Hematopoietic multipotent progenitor cell treated with erythropoietin and hydrocortisone succinate and interleukin-3 and kit ligand, for 8 days (in vitro differentiated cells): ENCODE measurements around the gene CHD1.
"Not testable (repeated sequence)": the region's sequence is repeated elsewhere in the genome, so short reads cannot be mapped to it uniquely, and the experiment has no call there.

Source experiments
- DNase-seq: peaks from one replicate; pipeline ENCODE4 v3.0.0-alpha.2; 2015

Gene CHD1

DNA sequence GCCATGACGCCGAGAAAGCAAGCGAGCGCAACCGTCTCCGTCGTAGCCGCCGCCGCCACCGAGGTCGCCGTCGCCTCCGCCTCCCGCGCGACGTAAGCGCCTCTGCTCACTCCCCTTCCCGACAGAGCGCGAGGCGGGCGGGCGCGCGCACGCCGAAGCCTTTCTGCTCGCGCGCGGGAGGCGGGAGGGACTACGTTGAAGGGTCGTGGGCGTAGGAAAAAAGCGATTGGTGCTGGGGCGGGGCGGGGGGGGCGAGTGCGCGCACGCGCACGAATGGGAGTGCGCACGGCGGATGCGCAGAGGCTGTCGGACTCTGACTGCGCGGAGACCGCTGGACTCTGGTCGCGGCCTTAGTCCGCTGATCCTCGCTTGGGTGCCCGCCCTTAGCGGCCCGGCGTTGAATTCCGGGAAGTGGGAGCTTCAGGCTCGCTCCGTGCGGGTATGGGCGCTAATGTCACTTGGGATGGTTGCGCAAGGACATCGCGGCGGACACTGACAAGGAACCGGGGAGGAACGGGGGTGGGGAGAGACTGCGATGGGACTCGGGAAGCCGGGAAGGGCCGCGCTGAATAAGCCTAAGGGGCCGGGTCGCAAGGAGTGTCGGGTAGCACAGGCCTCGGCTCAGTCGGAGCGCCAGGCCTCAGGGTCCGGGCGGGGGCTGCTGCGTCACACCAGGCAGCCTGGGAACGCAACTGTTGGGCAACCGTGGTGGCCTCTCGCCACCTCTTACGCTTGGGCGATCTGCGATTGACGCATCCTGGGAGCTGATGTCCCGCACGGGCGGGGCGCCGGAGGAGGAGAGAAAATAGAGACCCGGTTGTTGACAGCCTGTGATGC is at the start of gene CHD1:
Gene CHD1, minus strand, starts transcription at position 135 of the 837 bp plus-strand sequence. CDS start 2,621 bp downstream, outside the sequence.
- peak; percentile 97 for DNase-seq

DNA sequence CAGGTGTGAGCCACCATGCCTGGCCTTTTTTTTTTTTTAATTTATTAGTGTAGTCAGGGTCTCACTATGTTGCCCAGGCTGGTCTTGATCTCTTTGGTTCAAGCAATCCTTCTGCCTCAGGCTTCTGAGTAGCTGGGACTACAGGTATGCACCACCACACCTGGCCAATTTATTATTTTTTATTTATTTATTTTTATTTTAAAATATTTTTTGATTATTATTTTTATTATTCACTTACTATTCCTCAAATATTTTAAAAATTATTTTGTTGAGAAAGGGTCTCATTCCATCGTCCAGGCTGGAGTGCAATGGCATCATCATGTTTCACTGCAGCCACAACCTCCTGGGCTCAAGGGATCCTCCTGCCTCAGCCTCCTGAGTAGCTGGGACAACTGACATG is 49.7 kb upstream of the CHD1 start:
- DNase-seq: no peak

DNA sequence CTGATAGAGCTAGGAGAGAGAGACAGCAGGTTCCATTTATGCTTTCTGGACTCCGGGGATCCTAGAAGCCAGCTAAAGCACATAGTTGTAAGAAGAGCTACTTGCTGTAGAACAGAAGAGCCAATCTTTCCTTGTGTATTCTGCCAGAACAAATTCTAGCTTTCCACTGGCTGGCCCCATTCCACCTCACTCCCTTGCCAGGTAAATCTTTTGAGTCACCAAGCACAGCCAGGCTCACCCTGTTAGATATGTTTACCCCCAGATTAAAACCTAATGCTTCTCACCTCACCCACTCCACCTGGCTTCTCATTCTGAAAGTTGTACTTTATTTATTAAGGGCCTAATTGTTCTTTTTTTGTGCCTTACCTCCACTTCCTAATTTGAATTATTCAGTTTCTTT is 48.9 kb upstream of the CHD1 start:
- no peak for DNase-seq

DNA sequence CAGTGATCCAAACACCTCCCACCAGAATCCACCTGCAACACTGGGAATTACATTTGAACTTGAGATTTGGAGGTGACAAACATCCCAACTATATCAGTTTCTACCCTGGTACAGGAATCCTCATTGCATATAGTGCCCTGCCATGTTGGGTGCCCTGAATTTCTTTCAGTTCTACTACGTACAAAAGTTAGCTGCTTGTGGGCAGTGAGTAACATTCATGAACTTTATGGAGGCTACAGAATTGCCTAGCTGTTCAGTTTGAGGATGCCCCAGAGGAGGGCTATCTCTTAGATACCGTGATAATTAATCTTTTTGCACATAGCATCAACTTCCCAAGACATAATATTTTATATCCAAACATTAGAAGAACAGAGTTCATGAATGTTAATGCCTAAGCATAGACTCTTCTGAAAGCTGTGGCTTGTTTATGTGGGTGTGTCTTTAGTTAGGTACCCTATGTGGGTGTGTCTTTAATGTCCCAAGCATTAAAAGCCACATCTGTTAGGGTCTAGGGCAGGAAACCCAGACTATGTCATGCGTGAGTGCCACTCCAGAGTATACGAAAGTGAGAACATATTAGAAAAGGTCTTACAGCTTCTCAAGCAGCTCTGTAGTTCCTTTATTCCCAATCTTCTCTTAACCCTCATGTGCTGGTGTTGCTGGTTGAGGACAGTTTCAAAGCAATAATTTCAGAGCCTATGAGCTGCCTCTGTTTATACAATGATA is 47.0 kb upstream of the CHD1 start:
- DNase-seq: no peak

DNA sequence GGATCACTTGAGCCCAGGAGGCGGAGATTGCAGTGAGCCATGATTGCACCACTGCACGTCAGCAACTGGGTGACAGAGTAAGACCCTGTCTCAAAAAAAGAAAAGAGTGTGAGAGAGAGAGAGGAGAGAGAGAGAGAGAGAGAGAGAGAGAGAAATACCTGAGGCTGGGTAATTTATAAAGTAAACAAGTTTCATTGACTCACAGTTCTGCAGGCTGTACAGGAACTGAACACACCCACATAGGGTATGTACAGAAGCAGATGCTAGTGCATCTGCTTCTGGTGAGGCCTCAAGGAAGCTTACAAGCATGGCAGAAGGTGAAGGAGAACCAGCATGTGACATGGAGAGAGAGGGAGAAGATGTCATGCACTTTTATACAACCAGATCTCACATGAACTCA is 46.4 kb upstream of the CHD1 start:
- no peak for DNase-seq

DNA sequence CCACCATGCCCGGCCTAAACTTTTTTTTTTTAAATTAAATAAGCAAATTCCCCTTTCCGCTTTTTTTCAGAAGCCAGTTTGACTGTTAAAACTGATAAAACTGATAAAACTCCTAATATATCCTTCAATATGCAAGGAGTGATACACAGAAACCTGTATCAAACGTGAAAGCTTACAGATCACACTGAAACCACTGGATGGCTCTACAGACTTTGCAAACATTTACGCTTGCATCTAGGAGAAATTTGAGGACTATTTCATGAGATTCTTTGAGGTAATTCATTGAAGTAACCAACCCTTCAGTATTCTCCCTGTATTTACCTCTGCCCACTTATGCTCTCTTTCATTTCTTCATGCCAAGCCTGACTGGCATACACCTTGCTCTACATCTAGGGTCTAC is 40.6 kb upstream of the CHD1 start:
- no peak for DNase-seq

DNA sequence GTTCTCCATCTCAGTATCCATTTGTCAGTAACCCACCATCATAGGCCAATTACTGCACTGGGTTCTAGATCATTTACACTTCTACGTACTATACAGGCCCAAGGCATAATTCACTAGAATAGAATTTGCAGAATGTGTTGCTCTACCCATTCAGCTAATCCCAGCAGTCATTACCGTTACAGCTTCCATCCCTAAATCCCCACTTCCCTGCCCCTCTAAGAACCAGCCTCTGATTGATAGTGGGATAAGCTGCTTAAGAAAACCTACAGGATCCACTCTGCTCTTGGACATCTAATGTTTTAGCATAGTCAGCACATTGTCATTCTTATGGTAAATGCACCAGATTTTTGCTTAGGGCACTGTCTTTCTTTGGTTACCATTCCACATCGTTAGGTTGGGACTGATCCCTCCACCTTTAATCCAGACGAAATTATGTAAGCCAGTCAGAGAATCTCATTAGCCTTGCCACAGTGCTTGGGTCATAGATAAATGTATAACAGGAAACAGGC is 39.3 kb upstream of the CHD1 start:
- no peak for DNase-seq

DNA sequence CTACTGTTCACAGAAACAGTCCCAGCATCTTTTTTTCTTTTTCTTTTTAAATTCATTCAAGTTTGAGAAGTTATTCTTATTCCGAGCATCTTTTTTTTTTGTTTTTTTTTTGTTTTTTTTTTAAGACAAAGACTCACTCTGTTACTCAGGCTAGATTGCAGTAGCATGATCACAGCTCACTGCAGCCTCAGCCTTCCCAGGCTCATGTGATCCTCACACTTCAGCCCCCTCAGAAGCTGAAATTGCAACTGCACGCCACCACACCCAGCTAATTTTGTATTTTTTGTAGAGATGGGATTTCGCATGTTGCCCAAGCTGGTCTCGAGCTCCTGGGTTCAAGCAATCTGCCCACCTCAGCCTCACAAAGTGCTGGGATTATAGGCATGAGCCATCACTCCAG is 36.4 kb upstream of the CHD1 start:
- no peak for DNase-seq

DNA sequence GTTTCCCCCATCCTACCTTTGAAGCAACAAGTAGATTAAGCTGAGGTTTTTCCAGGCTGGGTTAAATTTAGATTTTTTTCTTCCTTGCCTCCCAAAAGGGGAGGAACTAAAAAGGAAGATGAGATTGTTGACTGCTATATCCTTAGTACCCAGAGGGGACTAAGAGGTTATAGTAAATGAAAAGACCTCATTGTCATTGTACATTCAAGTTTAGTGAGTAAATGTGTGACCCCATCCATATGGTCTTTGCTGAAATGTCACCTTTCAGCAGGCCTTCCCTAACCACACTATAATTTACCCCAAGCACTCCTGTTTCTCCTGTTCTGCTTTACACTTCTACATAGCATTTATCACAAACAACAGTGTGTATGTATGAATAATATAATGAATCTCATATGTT is 35.8 kb upstream of the CHD1 start:
- DNase-seq: no peak

DNA sequence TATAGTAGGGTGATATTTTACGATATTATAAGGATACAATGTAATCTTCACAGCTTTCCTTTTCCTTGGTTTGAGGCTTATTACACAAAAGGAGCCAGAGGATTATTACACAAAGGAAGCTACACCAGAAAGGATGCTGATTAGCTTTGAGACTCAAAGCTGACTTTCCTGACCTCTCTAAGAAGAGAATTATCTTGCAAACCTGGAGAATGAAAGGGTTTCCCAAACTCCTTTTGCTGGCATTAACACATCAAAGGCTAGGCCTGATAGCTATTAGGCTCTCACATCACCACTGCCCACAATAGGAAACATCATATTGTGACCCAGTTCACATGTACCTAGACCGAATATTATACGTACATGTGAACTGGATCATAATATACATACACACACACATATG is 34.2 kb upstream of the CHD1 start:
- DNase-seq: no peak

DNA sequence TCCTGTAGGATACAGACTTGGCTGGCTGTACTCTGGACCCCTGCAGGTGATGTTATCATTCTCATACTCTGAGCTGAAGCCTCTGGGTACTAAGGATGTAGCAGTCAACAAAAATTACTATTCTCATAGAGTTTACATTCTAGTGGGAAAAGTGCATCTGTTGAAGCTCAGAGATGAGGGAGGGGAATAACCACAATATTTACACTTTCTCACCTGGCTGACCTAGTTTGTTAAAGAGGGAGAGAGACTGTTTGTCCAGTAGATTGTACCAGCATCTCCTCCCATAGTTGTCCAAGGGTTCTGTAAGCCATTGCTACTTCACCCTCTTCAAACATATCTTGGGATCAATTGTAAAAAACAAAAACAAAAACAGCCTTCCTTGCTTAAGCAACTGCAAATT is 33.8 kb upstream of the CHD1 start:
- no peak for DNase-seq

DNA sequence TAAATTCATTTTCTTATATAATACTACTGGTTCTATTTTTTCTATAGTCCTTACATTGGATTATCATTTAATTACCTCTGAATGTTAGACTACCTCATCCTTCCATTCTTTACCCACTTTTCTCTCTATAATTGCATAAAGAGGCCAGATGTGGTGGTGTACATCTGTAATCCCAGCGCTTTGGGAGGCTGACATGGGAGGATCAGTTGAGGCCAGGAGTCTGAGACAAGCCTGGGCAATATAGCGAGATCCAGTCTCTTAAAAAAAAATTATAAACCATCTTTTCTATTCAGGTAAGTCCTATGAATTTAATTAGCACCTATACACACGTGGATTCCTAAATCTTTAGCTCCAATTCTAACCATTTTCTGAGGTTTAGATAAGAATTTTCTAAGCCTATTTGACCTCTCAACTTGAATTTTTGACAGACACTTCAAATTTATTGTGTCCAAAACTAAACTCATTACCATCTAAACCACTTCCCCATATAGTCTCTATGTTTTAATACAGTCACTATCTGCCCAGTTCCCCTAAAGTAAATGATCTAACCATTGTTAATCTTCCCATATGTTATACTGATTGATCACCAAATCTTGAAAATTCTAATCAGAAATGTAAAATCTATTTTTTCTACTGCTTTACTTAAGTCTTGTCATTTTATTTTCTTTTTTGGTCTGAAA is 33.0 kb upstream of the CHD1 start:
- DNase-seq: no peak

DNA sequence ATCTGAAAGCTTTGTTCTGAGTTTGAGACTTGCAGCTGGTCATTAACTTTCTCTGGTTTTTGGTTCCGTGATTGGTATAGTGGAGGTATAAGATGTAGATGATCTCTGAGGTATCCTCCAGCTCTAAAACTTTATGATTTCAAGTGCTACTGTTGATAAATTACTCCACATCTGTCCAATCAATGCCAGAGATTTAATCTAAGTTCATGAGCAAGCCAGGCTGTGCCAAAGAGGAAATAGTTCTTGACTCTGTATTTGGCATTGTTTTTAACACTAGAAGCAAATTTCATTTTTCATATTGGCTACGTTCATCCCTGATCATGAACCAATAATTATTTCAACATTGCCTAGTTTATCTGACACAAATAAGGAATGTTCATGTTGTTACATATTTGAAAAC is 28.5 kb upstream of the CHD1 start:
- no peak for DNase-seq

DNA sequence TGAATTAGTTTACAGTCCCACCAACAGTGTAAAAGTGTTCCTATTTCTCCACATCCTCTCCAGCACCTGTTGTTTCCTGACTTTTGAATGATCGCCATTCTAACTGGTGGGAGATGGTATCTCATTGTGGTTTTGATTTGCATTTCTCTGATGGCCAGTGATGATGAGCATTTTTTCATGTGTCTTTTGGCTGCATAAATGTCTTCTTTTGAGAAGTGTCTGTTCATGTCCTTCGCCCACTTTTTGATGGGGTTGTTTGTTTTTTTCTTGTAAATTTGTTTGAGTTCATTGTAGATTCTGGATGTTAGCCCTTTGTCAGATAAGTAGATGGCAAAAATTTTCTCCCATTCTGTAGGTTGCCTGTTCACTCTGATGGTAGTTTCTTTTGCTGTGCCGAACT is 27.1 kb upstream of the CHD1 start:
- not testable (repeated sequence) for DNase-seq

DNA sequence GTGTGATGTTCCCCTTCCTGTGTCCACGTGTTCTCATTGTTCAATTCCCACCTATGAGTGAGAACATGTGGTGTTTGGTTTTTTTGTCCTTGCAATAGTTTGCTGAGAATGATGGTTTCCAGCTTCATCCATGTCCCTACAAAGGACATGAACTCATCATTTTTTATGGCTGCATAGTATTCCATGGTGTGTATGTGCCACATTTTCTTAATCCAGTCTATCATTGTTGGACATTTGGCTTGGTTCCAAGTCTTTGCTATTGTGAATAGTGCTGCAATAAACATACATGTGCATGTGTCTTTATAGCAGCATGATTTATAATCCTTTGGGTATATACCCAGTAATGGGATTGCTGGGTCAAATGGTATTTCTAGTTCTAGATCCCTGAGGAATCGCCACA is 26.7 kb upstream of the CHD1 start:
- not testable (repeated sequence) for DNase-seq

DNA sequence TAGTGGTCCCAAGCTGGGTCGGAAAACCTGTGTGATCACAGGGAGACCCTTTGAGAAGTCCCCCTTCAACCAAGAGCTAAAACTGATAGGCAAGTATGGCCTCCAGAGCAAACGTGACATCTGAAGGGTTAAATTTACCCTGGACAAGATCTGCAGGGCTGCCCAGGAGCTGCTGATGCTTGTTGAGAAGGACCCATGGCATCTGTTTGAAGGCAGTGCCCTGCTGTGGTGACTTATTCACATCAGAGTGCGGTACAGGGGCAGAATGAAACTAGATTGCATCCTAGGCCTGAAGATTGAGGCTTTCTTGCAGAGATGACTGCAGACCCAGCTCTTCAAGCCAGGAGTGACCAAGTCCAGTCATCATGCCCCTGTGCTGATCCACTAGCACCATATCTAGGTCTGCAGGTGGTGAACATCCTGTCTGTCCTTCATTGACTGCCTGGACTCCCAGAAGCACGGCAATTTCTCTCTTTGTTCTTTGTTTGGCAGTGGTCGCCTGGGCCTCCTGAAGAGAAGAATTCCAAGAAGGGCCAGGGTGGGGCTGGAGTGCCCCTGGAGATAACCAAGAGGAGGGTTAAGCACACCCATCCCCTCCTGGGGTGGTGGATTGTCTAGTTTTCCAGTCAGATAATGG is 25.7 kb upstream of the CHD1 start:
- peak; percentile 92 for DNase-seq

DNA sequence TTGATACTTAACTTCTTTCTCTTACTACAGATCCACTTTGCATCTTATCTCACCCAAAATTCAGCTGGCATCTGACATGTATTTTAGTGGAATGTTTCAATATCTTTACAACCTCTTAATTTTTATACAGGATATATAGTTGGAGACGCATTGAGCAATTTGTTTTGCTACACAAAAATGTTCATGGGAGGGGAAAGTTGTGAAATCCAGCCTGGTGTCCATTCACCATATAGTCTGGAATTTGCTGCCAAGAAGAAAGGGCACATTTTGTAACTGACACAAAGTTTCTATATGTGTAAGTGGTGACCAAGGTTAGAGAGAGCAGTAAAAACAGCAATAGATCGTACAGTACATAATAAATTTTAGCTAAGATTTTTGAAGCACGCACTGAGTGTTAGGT is 14.0 kb upstream of the CHD1 start:
- DNase-seq: no peak

DNA sequence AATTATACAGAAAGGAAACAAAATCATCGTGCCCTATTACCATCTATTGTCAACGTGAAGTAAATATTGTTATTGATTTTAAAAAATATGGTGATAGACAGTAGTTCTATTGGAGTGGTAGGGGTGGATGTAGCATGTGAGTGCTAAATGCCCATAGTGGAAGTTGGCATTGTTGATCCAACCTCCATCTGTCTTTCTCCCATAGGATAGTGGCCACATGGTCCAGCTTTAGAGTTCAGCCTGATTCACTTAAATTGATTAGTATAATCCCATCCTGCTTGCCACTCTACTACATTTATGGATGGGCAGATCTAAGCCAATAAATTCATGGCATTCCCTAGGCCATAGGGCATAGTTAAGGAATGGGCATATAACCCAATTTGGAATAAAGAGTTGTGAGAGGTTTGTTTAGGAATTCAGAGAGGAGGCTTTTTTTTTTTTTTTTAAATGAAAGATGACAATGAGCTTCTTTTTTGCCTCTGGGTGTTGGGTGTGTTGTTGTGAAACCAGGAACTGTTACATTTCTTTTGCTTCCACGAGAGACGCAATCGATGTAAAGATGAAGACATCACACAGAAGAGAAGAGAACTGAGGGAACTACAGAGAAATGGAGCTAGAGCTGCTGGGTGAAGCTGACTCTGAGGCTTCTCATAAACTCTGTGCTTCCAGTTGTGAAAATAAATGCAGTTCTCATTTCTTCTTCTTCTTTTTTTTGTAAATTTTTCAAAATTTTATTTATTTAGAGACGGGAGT is 12.5 kb upstream of the CHD1 start:
- DNase-seq: no peak

DNA sequence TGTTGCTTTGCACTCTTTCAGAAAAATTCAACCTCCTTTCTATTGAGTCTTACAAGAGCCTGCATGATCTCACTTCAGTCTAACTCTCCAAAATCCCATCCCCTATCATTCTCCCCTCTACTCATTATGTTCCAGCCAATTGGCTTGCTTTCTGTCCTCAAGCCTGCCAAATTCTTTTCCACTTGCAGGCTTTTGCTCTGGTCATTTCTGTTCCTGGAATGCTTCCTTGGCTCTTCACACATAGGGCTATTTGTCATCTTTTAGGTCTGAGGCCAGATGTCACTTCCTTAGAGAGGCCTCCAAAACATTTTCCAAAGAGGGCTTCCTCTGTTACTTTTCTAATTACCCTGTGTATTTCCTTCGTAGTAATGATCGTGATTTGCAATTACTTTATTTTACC is 11.8 kb upstream of the CHD1 start:
- DNase-seq: no peak

DNA sequence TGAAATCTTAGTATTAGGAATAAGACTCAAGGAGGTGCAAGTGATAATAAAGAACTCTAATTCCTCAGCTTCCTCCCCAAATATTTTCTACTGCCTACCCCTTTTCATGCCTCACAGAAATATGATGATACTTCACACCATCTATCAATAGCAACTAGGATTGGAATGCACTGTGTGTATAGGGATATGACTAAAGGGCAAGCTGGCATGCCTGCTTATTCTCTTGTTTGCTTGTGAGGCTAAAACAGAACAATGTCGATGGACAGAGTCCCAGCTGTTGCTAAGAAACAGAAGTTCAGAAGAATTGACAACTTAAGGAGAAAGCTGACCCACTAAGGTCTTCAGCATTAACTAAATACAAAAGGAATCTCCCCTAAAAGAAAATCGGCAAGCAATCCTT is 9.7 kb upstream of the CHD1 start:
- no peak for DNase-seq

DNA sequence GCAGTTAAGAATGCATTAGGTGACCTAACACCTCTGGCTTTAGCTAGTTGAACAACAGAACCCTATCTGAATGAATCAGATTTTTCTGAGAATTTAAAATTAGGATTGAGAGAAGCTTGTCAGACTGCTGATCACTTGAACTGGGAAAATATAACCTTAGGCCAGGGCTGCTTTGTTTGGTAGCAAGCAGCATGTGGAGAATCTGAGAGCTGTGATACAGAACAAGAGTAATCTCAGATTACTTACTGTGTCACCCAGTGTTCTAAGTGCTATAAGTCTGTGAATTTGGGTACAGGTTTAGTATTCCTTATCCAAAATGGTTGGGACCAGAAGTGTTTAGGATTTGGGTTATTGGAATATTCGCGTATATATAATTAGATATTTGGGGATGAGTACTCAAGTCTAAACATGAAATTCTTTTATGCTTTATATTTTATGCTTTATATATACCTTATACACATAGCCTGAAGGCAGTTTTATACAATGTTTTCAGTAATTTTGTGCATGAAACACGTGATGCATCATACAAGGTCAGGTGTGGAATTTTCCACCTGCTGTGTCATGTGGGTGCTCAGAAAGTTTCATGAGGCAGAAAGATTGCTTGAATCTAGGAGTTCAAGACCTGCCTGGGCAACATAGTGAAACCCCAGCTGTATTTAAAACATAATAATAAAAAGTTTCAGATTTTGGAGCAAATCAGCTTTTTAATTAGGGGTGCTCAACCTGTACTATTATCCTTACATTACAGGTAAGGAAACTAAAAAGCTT is 8.3 kb upstream of the CHD1 start:
- DNase-seq: no peak

DNA sequence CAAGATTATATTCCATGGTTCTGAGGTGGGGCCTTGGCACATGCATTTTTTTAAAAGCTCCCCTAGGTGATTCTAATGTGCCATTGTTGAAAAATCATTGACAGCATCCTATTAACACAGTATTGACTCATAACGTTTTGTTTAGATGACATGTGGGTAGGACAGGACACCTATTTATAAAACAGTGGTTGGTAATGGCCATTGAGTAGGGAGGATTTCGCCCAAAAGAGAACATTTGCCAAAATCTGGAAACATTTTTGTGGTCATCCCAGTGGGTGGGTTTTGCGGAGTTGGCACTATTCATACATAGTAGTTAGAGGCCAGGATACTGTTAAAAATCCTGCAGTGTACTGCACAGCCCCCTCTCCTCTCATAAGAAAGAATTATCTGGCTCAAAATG is 6.4 kb upstream of the CHD1 start:
- DNase-seq: no peak
